GM12874 (cell line): ENCODE data around the gene UBAP2L.

Experiments
- CTCF ChIP-seq: IDR thresholded peaks from 2 replicates; pipeline ENCODE4 v1.5.1; 2011; ENCODE audit warnings: low read depth, mild to moderate bottlenecking, control low read depth, low read length, moderate library complexity; ENCODE audit not compliant: insufficient read depth

Gene UBAP2L

GRCh38 chr1:154220071-154220969 lies at the start of gene UBAP2L:
Gene UBAP2L, plus strand, starts transcription at chr1:154220955. Its CDS starts 4,169 bp downstream, at chr1:154225124.
- no peak for TF ChIP-seq CTCF

GRCh38 chr1:154171223-154171583 lies 49.6 kb upstream of the UBAP2L start:
- no peak for TF ChIP-seq CTCF

GRCh38 chr1:154171880-154172279 lies 48.9 kb upstream of the UBAP2L start:
- TF ChIP-seq CTCF: no peak

GRCh38 chr1:154174654-154175053 lies 46.1 kb upstream of the UBAP2L start:
- no peak for TF ChIP-seq CTCF

- no peak for TF ChIP-seq CTCF
These were observed 44.4 kb upstream of the UBAP2L start for GRCh38 chr1:154176337-154176736.

GRCh38 chr1:154178013-154178412 lies 42.7 kb upstream of the UBAP2L start:
- TF ChIP-seq CTCF: no peak

- no peak for TF ChIP-seq CTCF
These were observed 41.6 kb upstream of the UBAP2L start for GRCh38 chr1:154178911-154179811.
